ENCODE data around the gene CEACAM1.
"Not testable (repeated sequence)": the region's sequence is repeated elsewhere in the genome, so short reads cannot be mapped to it uniquely, and the experiment has no call there.

The CEACAM1 gene

GRCh38 chr19:42549067-42549466 lies 20.8 kb upstream of the CEACAM1 start:
- not testable (repeated sequence) for DNase-seq; H3K36me3 ChIP-seq (ENCODE audit: control insufficient read depth, insufficient read depth, low read length); H3K27ac ChIP-seq (ENCODE audit: insufficient read depth, low read length, poor library complexity, severe bottlenecking); H3K9me3 ChIP-seq (ENCODE audit: control insufficient read depth, low read length); H3K4me3 ChIP-seq (ENCODE audit: insufficient read depth, low read depth, low read length, poor library complexity, severe bottlenecking); H3K27me3 ChIP-seq (replicated peaks; ENCODE audit: control insufficient read depth, insufficient read depth, low read length, poor library complexity, severe bottlenecking); H3K4me1 ChIP-seq (ENCODE audit: control insufficient read depth, insufficient read depth, low read length, poor library complexity, severe bottlenecking)

- DNase-seq: no peak
- H3K4me1 ChIP-seq (ENCODE audit: control insufficient read depth, insufficient read depth, low read length, poor library complexity, severe bottlenecking): no peaks in the 10 kb centered on the region
These were observed 20.3 kb upstream of the CEACAM1 start for GRCh38 chr19:42548552-42548951.

GRCh38 chr19:42547929-42548328 lies 19.6 kb upstream of the CEACAM1 start:
- no peak for DNase-seq
- H3K27me3 ChIP-seq (replicated peaks; ENCODE audit: control insufficient read depth, insufficient read depth, low read length, poor library complexity, severe bottlenecking): no peaks in the 10 kb centered on the region

More at GRCh38 chr19:42548552-42548951, 20.3 kb upstream of the CEACAM1 start:
- Histone ChIP-seq H3K27ac (ENCODE audit: insufficient read depth, low read length, poor library complexity, severe bottlenecking) (no peak overlapping the region), H3K4me3 (ENCODE audit: insufficient read depth, low read depth, low read length, poor library complexity, severe bottlenecking) (no peak overlapping the region), H3K9me3 (ENCODE audit: control insufficient read depth, low read length) (no peaks in the 10 kb centered on the region), H3K27me3 (replicated peaks; ENCODE audit: control insufficient read depth, insufficient read depth, low read length, poor library complexity, severe bottlenecking) (no peaks in the 10 kb centered on the region), H3K36me3 (ENCODE audit: control insufficient read depth, insufficient read depth, low read length) (no peaks in the 10 kb centered on the region)

GRCh38 chr19:42546831-42547500 lies 18.7 kb upstream of the CEACAM1 start:
- DNase-seq: no peak
- H3K4me3 ChIP-seq (ENCODE audit: insufficient read depth, low read depth, low read length, poor library complexity, severe bottlenecking): no peak overlapping the region
- H3K27me3 ChIP-seq (replicated peaks; ENCODE audit: control insufficient read depth, insufficient read depth, low read length, poor library complexity, severe bottlenecking): no peaks in the 10 kb centered on the region
- H3K27ac ChIP-seq (ENCODE audit: insufficient read depth, low read length, poor library complexity, severe bottlenecking): no peak overlapping the region
- no peaks in the 10 kb centered on the region for H3K9me3 ChIP-seq (ENCODE audit: control insufficient read depth, low read length)
- H3K4me1 ChIP-seq (ENCODE audit: control insufficient read depth, insufficient read depth, low read length, poor library complexity, severe bottlenecking): no peaks in the 10 kb centered on the region
- H3K36me3 ChIP-seq (ENCODE audit: control insufficient read depth, insufficient read depth, low read length): no peaks in the 10 kb centered on the region

More at GRCh38 chr19:42547929-42548328, 19.6 kb upstream of the CEACAM1 start:
- Histone ChIP-seq H3K36me3 (ENCODE audit: control insufficient read depth, insufficient read depth, low read length) (no peaks in the 10 kb centered on the region), H3K4me1 (ENCODE audit: control insufficient read depth, insufficient read depth, low read length, poor library complexity, severe bottlenecking) (no peaks in the 10 kb centered on the region), H3K9me3 (ENCODE audit: control insufficient read depth, low read length) (no peaks in the 10 kb centered on the region), H3K4me3 (ENCODE audit: insufficient read depth, low read depth, low read length, poor library complexity, severe bottlenecking) (no peak overlapping the region), H3K27ac (ENCODE audit: insufficient read depth, low read length, poor library complexity, severe bottlenecking) (no peak overlapping the region)

- DNase-seq: no peak
- no peaks in the 10 kb centered on the region for H3K9me3 ChIP-seq (ENCODE audit: control insufficient read depth, low read length)
- H3K27ac ChIP-seq (ENCODE audit: insufficient read depth, low read length, poor library complexity, severe bottlenecking): no peak overlapping the region
- no peaks in the 10 kb centered on the region for H3K4me1 ChIP-seq (ENCODE audit: control insufficient read depth, insufficient read depth, low read length, poor library complexity, severe bottlenecking)
- H3K36me3 ChIP-seq (ENCODE audit: control insufficient read depth, insufficient read depth, low read length): no peaks in the 10 kb centered on the region
- H3K4me3 ChIP-seq (ENCODE audit: insufficient read depth, low read depth, low read length, poor library complexity, severe bottlenecking): no peak overlapping the region
- no peaks in the 10 kb centered on the region for H3K27me3 ChIP-seq (replicated peaks; ENCODE audit: control insufficient read depth, insufficient read depth, low read length, poor library complexity, severe bottlenecking)
These were observed 15.9 kb upstream of the CEACAM1 start for GRCh38 chr19:42544146-42544545.

- H3K4me3 ChIP-seq (ENCODE audit: insufficient read depth, low read depth, low read length, poor library complexity, severe bottlenecking): no peak overlapping the region
- no peaks in the 10 kb centered on the region for H3K27me3 ChIP-seq (replicated peaks; ENCODE audit: control insufficient read depth, insufficient read depth, low read length, poor library complexity, severe bottlenecking)
- no peak overlapping the region for H3K27ac ChIP-seq (ENCODE audit: insufficient read depth, low read length, poor library complexity, severe bottlenecking)
- H3K4me1 ChIP-seq (ENCODE audit: control insufficient read depth, insufficient read depth, low read length, poor library complexity, severe bottlenecking): no peaks in the 10 kb centered on the region
- H3K9me3 ChIP-seq (ENCODE audit: control insufficient read depth, low read length): no peaks in the 10 kb centered on the region
- DNase-seq: no peak
- no peaks in the 10 kb centered on the region for H3K36me3 ChIP-seq (ENCODE audit: control insufficient read depth, insufficient read depth, low read length)
These were observed 14.5 kb upstream of the CEACAM1 start for GRCh38 chr19:42542791-42543190.

GRCh38 chr19:42540071-42540553 lies 11.8 kb upstream of the CEACAM1 start:
- Histone ChIP-seq H3K27me3 (replicated peaks; ENCODE audit: control insufficient read depth, insufficient read depth, low read length, poor library complexity, severe bottlenecking) (no peaks in the 10 kb centered on the region), H3K27ac (ENCODE audit: insufficient read depth, low read length, poor library complexity, severe bottlenecking) (no peak overlapping the region), H3K4me1 (ENCODE audit: control insufficient read depth, insufficient read depth, low read length, poor library complexity, severe bottlenecking) (no peaks in the 10 kb centered on the region), H3K4me3 (ENCODE audit: insufficient read depth, low read depth, low read length, poor library complexity, severe bottlenecking) (no peak overlapping the region), H3K9me3 (ENCODE audit: control insufficient read depth, low read length) (no peaks in the 10 kb centered on the region), H3K36me3 (ENCODE audit: control insufficient read depth, insufficient read depth, low read length) (no peaks in the 10 kb centered on the region)
- no peak for DNase-seq

- no peak for DNase-seq
- Histone ChIP-seq H3K27me3 (replicated peaks; ENCODE audit: control insufficient read depth, insufficient read depth, low read length, poor library complexity, severe bottlenecking) (no peaks in the 10 kb centered on the region), H3K27ac (ENCODE audit: insufficient read depth, low read length, poor library complexity, severe bottlenecking) (no peak overlapping the region), H3K4me1 (ENCODE audit: control insufficient read depth, insufficient read depth, low read length, poor library complexity, severe bottlenecking) (no peaks in the 10 kb centered on the region), H3K36me3 (ENCODE audit: control insufficient read depth, insufficient read depth, low read length) (no peaks in the 10 kb centered on the region), H3K4me3 (ENCODE audit: insufficient read depth, low read depth, low read length, poor library complexity, severe bottlenecking) (no peak overlapping the region), H3K9me3 (ENCODE audit: control insufficient read depth, low read length) (no peaks in the 10 kb centered on the region)
These were observed 10.8 kb upstream of the CEACAM1 start for GRCh38 chr19:42538841-42539709.

- not testable (repeated sequence) for H3K9me3 ChIP-seq (ENCODE audit: control insufficient read depth, low read length); H3K27ac ChIP-seq (ENCODE audit: insufficient read depth, low read length, poor library complexity, severe bottlenecking)
These were observed 7.0 kb upstream of the CEACAM1 start for GRCh38 chr19:42535276-42535675.

GRCh38 chr19:42534391-42534790 lies 6.1 kb upstream of the CEACAM1 start:
- no peaks in the 10 kb centered on the region for H3K4me1 ChIP-seq (ENCODE audit: control insufficient read depth, insufficient read depth, low read length, poor library complexity, severe bottlenecking)
- no peaks in the 10 kb centered on the region for H3K27me3 ChIP-seq (replicated peaks; ENCODE audit: control insufficient read depth, insufficient read depth, low read length, poor library complexity, severe bottlenecking)
- no peaks in the 10 kb centered on the region for H3K36me3 ChIP-seq (ENCODE audit: control insufficient read depth, insufficient read depth, low read length)
- H3K4me3 ChIP-seq (ENCODE audit: insufficient read depth, low read depth, low read length, poor library complexity, severe bottlenecking): no peak overlapping the region
- H3K27ac ChIP-seq (ENCODE audit: insufficient read depth, low read length, poor library complexity, severe bottlenecking): no peak overlapping the region
- H3K9me3 ChIP-seq (ENCODE audit: control insufficient read depth, low read length): no peaks in the 10 kb centered on the region
- DNase-seq: no peak

More at GRCh38 chr19:42535276-42535675, 7.0 kb upstream of the CEACAM1 start:
- not testable (repeated sequence) for H3K4me3 ChIP-seq (ENCODE audit: insufficient read depth, low read depth, low read length, poor library complexity, severe bottlenecking); DNase-seq; H3K36me3 ChIP-seq (ENCODE audit: control insufficient read depth, insufficient read depth, low read length); H3K27me3 ChIP-seq (replicated peaks; ENCODE audit: control insufficient read depth, insufficient read depth, low read length, poor library complexity, severe bottlenecking); H3K4me1 ChIP-seq (ENCODE audit: control insufficient read depth, insufficient read depth, low read length, poor library complexity, severe bottlenecking)

Data from effector memory CD4-positive, alpha-beta T cell (primary cell).